B cell (primary cell): ENCODE data around the gene ULK4.

Source experiments
- CTCF ChIP-seq: fragments of 200-600 bp; IDR thresholded peaks from one replicate; pipeline ENCODE4 v1.8.0; 2022; ENCODE audit warnings: antibody characterized with exemption, mild to moderate bottlenecking
- EZH2 ChIP-seq: IDR thresholded peaks from 2 replicates; pipeline ENCODE4 v1.6.1; 2012; ENCODE audit warnings: borderline replicate concordance, low read depth, mild to moderate bottlenecking, moderate library complexity, low read length; ENCODE audit not compliant: insufficient read depth, poor library complexity, severe bottlenecking

DNA sequence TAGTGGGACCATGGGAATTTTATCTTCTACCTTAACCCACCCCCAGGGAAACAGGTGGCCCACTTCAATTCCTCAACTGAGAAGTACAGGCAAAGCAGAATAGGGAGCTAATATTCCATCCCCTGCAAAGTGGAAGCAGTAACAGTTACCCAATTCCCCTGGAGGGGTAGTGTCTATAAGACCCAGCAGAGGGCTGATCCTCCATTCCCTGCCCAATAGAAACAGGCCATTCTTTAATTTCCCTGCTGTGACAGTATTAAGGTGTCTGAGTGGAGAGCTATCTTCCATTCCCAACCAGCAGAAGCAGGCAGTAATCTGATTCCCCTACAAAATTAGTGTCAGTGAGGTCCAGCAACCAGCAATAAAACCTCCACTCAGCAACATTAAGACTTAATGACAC is 219.8 kb downstream of the ULK4 start:
- TF ChIP-seq CTCF: no peak
- no peak for TF ChIP-seq EZH2
